GM12892 (cell line): Measurements from ENCODE around the gene PAQR8.

ENCODE experiments used
- POLR2A ChIP-seq: IDR thresholded peaks from 2 replicates; pipeline ENCODE4 v1.6.1; 2011; ENCODE audit warnings: low read depth, low read length, control low read depth
- POLR2AphosphoS5 ChIP-seq: IDR thresholded peaks from 2 replicates; pipeline ENCODE4 v1.6.1; 2011; ENCODE audit warnings: low read depth, low read length, control low read depth

DNA sequence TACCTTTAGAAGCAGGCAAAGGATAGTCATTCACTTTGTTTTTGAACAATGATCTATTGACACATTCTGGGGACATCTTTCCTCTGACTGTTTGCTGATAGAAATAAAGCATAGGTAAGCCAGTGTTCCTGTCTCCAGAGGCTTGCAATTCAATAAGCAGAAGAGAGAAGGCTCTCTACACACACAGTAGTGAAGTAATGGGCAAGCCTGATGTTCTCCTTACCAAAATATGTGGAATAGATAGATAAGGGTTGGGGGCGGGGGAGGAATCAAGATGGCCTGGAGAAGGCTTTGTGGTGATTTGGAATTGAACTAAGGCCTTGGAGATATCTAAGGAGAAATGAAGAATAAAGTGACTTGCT lies 27.3 kb downstream of the PAQR8 start:
- TF ChIP-seq POLR2A, result no peak
- TF ChIP-seq POLR2AphosphoS5, result no peak
